SK-N-MC (cell line): Measurements from ENCODE around the gene RPS16.

Source experiments
- EZH2 ChIP-seq: fragments of 200-600 bp; sonication (generic); IDR thresholded peaks from one replicate; pipeline ENCODE4 v1.6.1; 2017; ENCODE audit warnings: antibody characterized with exemption
- POLR2AphosphoS5 ChIP-seq: IDR thresholded peaks from 2 replicates; pipeline ENCODE4 v1.6.1; 2012; ENCODE audit warnings: mild to moderate bottlenecking, low read depth, low read length, borderline replicate concordance

- TF ChIP-seq POLR2AphosphoS5 (no peak), EZH2 (no peak)
These were observed 12.5 kb upstream of the RPS16 start for GRCh38 chr19:39448271-39448670.
